ENCODE data around the gene CAPN11. TPM values are rescaled to one million over a fixed set of nuclear protein-coding genes. Genes with fewer than 3 reads are reported as not detected.

CAPN11 gene
- total and polyA plus RNA-seq, 9 of the 15 experiments (the other 6 are each of a cell fraction or from before 2014, with no cell fraction given) = 0.03 to 0.61 (median 0.17) TPM; not detected in 1

GRCh38 chr6:44202332-44202971 lies 43.8 kb downstream of the CAPN11 start (continued):
- no peak for TF ChIP-seq MXD1 (CRISPR knock-in tag; IDR thresholded peaks at IDR 0.05; ENCODE audit: borderline replicate concordance, poor library complexity, severe bottlenecking)
- no peak for TF ChIP-seq ZNF165 (CRISPR knock-in tag; IDR thresholded peaks at IDR 0.05; ENCODE audit: borderline replicate concordance)
- TF ChIP-seq NFXL1 (CRISPR knock-in tag; IDR thresholded peaks at IDR 0.05) = no peak

- Histone ChIP-seq H3K4me2 (ENCODE audit: insufficient read depth, low read length) (no peak overlapping the region), H2AFZ (ENCODE audit: low read depth, low read length) (peak overlapping the region; percentile 73), H3K4me1 (replicated peaks in 1 of 2; ENCODE audit: control insufficient read depth in 2 of 2, insufficient read depth in 2 of 2, low read length in 2 of 2) (peaks cover 34 to 47% of the 10 kb centered on the region in 2 experiments), H3K27ac (ENCODE audit: extremely low read depth, low read depth, low read length) (peak overlapping the region; percentile 2; the same call in 1 of the 3 replicates), H3K36me3 (ENCODE audit: control insufficient read depth, insufficient read depth, low read length) (no peaks in the 10 kb centered on the region), H3K9ac (ENCODE audit: insufficient read depth in 1 of 2, low read depth in 2 of 2, low read length in 2 of 2) (peak overlapping the region in 1 of 2 experiments; percentile 46; a peak in 2 of 4 replicates), H3K9me1 (ENCODE audit: control insufficient read depth, insufficient read depth, low read length) (no peaks in the 10 kb centered on the region), H3K4me3 (no peak overlapping the region), H3K9me3 (replicated peaks; ENCODE audit: control insufficient read depth, insufficient read depth, low read depth, low read length) (no peaks in the 10 kb centered on the region), H3K79me2 (ENCODE audit: control insufficient read depth, insufficient read depth, low read length) (no peaks in the 10 kb centered on the region), H4K20me1 (replicated peaks; ENCODE audit: control insufficient read depth, insufficient read depth, low read length) (no peaks in the 10 kb centered on the region), H3K27me3 (ENCODE audit: control insufficient read depth in 2 of 2, insufficient read depth in 2 of 2, low read length in 2 of 2) (no peaks in the 10 kb centered on the region)
- ATAC-seq (no peak), DNase-seq (ENCODE audit: extremely low read depth in 1 of 4, low spot score in 3 of 4) (no peak), FAIRE-seq (no peak)
- in situ Hi-C loops (cut with MboI) = no loop called here
- intact Hi-C loops (cut with micrococcal nuclease) = no loop called here
- no TSS peak for BruUV-seq (replicated peaks)
- WGBS (ENCODE audit: insufficient coverage, low coverage, missing lambda C conversion rate) = 78% methylated on average over 11 of the region's 11 CpGs
- ChIA-PET POLR2A (interaction anchor here (0.8 to 3.0 kb wide), 5 partner anchors 11 to 44 kb away, joined by 3 to 23 read pairs (median 11); partner anchors contain the start of gene HSP90AB1), CTCF (ENCODE audit: low intra/inter-chr PET ratio) (no interaction called here)
- TF ChIP-seq ZNF507 (tag; conservative IDR thresholded peaks at IDR 0.05) (no peak), RFX5 (IDR thresholded peaks at IDR 0.05; ENCODE audit: low read depth, low read length) (no peak), XRCC5 (IDR thresholded peaks at IDR 0.05; ENCODE audit: low read depth, low read length) (no peak), SPI1 (IDR thresholded peaks at IDR 0.05; ENCODE audit: borderline replicate concordance, low read depth, low read length) (peak; percentile 78; the same call in 1 of the 2 replicates), IRF2 (CRISPR knock-in tag; IDR thresholded peaks at IDR 0.05) (no peak), FOXP1 (CRISPR knock-in tag; IDR thresholded peaks at IDR 0.05) (no peak), HMGN3 (IDR thresholded peaks at IDR 0.05; ENCODE audit: borderline replicate concordance, extremely low read depth, insufficient read length, low read depth, low read length) (no peak)
These were observed 44.5 kb downstream of the CAPN11 start for GRCh38 chr6:44202972-44203750.

Measured in K562 (cell line).